Measurements from ENCODE around the gene NOL7.

Gene NOL7

DNA sequence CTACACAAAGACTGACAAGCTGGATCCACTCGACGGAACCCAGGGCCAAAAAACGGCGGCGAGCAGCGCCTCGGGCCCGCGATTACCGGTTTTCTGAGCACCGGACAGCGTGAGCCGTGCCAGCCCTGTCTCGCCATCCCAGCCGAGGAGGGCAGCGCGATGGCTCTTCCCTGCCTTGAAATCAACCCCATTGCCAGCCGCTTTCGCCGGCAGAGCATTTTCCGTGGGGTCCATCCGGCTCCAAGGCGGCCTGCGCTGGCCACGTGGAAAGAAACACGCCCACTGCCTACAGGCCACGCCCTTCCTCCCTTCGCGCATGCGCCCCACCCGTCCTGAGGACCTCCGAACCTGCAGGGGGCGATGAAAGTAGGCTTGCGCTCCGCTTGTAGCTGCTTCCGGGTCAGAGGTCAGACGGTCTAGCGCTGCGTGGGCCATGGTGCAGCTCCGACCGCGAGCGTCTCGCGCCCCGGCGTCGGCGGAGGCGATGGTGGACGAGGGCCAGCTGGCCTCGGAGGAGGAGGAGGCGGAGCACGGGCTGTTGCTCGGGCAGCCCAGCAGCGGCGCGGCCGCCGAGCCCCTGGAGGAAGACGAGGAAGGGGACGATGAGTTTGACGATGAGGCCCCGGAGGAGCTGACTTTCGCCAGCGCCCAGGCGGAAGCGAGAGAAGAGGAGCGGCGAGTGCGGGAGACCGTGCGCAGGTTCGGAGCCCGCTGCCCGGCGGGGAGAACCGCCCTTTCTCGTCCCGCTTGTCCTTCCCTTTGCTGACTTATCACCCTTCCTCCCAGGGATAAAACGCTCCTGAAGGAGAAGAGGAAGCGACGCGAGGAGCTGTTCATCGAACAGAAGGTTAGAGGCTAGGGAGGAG is at the start of gene NOL7:
Gene NOL7 (plus strand): TSS at position 410 of the 866 bp plus-strand sequence. CDS start 24 bp downstream, at position 434.
- DNase-seq: peak; percentile 95

DNA sequence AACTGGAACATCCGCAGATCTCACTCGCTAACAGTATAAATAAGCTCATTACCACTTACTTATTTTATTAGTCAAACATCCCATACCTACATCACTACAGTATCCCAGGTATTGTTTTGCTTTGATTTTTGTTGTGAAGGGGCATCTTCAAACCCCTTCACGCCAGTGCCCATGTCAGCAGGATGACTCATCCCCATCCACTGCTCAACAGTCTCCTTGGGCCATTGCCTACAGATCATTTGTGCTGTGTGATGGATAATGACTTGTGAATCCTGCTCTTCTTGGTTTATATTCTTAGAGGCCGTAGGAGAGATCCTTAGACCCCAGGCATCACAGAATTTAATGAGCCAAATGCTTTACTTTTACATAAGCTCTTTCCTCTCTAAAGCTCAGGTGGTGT is 49.2 kb upstream of the NOL7 start:
- DNase-seq: no peak

DNA sequence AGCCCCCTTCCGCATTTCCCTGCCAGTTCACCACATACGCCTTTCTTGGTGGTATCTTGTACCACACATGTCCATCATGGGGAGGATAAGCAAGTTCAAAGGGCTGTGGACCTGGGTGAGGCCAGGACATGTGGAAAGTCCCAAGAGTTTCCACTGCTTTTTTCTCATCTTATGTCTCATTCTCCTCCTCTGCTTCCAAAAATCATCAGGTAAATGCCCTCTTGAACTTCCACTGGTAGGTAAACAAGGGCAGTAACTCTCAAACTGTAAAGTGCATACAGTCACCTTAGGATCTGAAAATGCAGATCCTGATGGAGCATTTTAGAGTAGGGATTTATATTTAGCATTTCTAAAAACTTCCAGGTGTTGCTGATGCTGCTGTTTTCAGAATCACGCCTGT is 48.6 kb upstream of the NOL7 start:
- no peak for DNase-seq

DNA sequence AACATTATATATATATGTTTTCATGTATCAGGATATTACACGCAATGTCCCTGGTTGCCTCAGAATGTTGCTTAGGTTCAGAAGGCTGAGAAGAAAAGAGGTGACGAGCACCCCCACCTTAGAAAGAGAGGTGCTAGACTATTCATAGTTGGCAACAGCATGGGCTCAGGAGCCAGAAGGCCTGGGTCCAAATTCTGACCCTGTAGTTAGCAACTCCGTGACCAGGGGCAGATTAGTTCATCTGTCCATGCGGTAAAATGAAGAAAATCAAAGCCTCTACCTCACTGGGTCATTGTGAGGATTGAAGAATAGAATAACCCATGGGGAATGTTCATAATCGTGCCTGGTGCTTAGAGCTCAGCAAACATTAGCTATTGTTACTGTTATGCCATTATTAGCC is 46.2 kb upstream of the NOL7 start:
- DNase-seq: no peak

DNA sequence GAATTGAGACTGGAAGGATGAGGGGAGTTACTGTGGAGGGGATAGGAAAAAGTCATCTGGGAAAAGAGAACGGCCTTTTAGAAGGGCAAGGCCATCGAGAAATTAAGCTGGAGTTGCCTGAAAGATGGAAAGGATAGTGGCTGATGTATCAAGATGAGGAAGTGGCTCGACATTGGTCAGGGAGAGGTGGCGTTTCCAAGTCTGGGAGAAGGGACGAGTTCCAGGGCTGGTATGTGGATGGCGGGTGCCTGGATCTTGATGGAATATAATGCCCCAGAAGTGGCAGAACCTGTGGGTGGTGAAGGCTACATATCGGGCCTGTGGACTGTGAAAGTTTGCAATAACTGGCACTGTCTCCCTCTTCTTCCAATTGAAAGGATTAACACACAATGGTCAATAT is 42.9 kb upstream of the NOL7 start:
- no peak for DNase-seq

DNA sequence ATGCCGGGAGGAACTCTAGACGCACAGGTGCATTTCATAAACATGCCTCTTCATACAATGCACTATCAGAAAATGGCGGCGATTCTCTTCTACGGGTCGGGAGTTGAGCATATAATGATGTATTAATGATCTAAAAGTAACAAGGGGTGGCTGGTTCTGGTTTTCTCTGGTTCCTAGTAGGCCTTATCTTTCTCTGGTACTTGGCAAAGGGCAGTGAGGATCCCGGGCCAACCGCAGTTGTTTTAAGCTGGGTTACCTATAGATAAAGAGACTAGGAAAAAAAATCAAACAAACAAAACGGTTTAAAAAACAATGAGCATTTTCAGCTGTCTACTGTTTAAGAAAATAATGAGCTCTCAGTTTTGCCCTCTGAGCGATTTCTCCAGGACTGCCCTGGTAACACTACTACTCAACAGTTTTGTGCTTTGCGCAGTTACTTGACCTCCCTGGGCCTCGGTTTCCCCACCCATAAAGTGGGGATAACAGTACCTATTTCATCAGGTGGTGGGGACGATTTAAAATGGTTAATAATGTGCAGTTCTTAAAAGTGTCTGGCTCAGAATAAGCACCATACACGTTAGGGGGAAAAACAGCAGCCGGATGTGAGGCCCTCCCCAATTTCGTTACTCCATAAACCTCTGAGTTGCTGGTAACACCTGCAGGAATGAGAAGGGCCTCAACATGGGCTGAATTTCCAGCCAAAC is 42.0 kb upstream of the NOL7 start:
- no peak for DNase-seq

DNA sequence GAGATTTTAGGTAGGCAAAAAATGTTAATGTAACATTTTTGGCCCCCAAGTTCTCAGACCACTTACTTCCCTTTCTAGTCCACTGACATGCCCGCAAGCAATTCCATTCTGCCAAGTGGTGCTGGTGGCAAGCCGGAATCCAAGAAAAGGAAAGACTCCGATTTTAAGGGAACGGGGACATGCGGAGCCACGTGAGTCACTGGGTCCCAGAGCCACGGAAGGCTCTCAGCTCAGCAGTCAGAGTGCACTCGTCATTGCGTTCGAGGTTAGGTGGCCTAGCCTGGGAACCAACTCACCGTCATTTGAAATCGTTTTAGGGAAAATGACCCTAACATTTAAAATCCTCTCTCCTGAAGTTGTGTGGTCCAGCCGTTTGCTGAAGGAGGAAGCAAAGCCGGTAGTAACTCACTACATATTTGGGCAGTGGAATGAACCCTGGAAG is 41.4 kb upstream of the NOL7 start:
- DNase-seq: no peak

DNA sequence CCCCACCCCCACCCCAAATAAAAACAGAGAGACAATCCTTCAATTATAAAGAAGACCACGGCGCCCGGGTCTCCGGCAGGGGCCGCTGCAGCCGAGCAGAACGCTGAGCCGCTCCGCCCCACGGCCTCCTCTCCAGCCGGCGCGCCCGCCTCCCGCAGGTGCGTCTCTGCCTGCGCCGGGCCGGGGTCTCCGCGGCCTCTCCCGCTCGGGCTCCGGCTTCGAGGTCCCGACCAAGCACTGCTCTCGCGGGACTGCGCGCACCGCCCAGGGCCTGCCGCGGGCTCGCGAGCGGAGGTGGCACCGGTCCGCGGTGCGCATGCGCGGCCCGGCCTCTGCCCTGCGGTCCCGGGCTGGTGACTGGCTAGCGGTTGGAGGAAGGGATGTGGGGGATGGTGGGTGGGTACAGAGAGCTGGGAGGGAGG is 41.0 kb upstream of the NOL7 start:
- DNase-seq: peak; percentile 84

DNA sequence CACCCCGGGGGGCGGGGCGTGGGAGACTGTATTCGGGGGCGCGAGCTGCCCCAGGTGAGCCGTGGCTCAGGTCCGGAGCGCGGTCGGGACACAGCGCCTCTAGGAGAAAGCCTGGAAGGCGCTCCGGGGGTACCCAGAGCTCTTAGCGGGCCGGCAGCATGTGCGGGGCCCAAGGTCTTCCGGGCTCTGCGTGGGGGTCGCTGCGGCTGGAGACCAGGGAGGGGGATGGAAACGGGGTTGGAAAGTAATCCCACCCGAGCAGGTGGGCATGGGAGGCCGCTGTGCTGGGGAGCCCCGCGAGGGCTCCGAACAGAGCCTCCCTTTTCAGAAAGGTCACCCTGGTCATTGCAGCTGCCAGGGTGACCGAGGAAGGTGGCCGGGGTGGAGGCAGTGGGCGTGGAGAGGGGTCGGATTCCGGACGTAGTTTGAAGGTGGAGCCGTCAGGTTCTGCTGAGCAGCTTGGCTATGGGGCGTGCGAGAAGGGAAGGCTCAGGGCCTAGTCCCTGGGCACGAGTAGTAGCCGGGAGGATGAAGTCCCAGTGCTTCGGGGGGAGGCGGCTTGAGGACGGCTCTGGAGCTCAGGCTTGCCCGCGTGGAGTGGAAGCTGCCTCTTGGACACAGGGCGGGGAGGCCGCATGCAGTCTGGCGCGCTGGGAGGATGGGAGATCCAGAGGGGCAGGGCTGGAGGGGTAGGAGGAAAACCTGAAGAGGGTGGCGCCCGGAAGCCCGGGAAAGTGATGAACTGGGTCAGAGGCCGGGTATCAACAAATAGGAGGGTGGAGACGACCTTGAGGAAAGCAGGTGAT is 40.4 kb upstream of the NOL7 start, which contains the start of gene SIRT5:
Gene SIRT5 (plus strand): TSS at position 31 of the 806 bp plus-strand sequence. CDS start 9,510 bp downstream, outside the sequence.
- peak; percentile 58 for DNase-seq

DNA sequence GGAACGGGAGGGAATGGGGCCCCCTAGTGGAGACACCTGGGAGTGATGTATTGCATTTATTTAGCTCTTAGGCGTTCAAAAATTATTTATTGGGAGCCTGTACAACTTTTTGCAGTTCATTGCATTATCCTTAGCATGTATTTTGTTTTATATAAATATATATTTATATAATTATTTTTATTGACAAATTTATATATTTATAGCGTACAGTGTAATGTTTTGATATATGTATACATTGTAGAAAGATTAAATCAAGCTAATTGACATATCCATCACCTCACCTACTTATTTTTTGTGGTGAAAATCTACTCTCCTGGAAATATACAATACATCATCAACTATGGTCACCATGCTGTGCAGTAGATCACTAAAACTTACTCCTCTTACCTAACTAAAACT is 39.8 kb upstream of the NOL7 start:
- no peak for DNase-seq

DNA sequence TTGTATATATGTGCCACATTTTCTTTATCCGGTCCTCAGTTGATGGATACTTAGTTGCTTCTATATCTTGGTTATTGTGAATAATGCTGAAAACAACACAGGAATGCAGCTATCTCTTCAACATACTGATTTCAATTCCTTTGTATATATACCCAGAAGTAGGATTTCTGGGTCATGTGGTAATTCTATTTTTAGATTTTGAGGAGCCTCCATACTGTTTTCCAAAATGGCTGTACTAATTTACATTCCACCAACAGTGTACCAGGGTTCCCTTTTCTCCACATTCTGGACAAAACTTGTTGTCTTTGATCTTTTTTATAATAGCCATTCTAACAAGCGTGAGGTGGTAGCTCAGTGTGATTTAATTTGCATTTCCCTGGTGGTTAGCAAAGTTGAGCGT is 39.1 kb upstream of the NOL7 start:
- DNase-seq: no peak

DNA sequence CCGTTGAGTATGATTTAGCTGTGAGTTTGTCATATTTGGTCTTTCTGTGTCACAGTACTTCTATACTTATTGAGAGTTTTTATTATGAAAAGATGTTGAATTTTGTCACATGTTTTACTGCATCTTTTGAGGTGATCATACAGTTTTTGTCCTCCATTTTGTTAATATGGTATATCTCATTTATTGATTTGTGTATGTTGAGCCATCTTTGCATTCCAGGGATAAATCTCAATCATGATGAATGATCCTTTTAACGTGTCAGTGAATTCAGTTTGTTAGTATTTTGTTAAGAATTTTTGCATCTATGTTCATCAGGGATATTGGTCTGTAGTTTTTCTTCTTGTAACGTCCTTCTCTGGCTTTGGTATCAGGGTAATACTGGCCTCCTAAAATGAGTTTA is 37.2 kb upstream of the NOL7 start:
- no peak for DNase-seq

DNA sequence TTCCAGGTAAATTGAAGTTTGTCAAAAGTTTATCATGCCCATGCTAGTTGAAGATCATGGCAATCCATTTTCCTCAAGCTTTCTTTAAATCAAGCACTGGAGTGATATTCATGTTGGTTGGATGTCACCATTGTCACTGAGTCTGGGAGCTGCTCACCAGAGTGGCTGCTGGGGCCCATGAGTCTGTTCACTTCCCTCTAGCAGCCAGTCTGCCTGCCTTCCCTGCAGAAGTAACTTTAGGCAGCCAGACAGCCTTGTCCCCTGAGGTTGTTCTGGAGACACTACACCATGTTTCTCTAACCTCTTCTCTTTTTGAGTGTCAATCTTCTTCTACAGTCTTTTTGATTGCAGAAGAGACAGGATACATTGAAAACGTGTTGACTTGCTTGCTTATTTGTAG is 35.2 kb upstream of the NOL7 start:
- no peak for DNase-seq

DNA sequence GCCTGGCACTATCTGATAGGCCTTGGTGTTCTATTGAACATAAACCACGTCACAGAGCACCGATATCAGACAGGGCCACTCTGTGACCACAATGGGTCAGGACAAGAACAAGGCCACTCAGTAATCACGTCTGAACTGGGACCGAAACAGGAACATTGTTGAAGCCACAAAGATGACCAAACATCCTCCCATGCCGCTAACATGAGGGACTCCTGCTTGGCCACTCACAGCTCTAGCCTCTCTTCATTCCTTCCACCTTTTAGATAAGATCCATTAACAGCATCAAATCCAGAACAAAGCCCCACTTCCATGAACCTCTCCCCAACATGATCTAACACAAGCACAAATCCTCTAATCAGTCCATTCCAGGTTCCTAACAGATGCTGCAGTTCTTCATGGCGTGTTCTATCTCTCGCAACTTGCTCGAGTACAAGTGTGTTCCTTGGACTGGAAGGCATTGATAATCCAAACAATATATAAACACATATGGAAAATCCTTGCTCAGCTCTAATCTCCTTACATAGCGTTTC is 33.4 kb upstream of the NOL7 start:
- no peak for DNase-seq

DNA sequence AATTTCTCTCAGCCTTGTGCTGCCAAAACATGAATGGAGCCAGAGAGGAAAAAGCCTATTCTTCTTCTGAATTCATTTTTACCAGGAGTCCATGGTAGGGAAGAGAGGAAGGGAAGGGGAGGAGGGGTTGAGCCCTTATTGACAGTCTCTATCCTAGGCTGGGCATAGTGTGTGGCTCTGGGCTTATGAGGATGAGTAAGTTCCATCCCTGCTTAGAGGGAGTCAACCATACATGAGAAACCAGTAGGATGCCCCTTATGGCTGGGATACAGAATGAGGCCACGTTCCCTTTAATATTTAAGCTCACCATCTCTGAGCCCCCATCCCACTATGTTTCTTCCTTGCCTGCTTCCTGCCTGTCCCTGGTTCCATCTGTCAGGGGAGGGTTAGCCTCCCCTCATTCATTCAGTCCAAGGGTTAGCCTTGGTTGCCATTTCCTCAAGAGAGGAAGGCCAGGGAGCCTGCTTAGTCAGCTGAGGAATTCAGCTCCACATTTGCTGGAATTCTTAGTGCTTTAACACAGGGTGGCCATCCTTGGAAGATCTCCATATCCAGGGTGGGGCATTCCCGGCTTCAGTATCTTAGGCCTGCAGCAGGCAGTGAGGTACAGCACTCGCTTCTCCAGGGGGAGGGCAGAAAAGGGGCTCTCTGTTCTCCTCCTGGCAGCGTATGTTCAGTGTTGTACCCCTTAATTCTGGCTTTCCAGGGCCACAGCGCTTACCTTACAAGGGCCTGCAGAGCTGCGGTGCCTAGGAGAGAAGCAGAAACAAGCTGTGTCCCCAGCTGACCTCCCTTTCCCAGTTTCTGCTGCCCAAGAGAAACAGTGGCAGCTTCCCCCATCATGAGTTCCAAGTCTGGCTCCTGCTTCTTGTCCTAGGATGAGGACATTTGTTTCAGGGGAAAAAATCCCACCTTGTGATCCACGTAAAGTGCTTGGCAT is 28.3 kb upstream of the NOL7 start:
- no peak for DNase-seq

DNA sequence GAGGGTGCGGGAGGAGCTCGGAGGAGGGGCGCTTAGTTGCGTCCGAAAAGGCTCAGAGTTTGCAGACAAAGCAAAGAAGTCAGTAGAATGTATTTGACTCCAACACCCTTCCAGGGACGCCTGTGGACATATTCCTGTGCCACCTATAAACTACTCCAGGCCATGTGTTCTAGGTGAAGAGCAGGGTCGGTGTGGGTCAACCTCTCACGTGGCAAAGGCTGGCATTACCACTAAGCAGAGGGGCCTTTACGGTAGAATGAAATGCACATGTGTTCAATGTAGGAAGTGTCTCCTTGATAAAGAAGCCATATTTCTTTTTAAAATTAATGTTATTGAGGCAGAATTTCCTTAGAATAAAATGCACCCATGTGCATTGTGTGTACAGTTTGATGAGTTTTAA is 25.3 kb upstream of the NOL7 start:
- DNase-seq: no peak

DNA sequence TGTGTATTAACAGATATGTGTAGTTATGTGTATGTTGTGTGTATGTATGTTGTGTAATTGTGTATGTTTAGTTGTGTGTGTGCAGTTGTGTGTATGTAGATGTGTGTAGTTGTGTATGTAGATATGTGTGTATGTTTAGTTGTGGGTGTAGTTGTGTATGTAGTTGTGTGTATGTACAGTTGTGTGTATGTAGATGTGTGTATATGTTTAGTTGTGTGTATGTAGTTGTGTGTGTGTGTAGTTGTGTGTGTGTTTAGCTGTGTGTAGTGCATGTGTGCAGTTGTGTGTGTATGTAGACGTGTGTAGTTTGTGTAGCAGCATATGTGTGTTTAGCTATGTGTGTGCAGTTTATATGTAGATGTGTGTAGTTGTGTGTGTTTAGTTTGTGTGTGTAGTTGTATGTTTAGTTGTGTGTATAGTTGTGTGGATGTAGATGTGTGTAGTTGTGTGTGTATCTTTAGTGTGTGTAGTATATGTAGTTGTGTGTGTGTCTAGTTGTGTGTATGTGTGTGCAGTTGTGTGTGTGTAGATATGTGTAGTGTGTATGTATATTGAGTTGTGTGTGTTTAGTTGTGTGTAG is 24.5 kb upstream of the NOL7 start:
- no peak for DNase-seq

DNA sequence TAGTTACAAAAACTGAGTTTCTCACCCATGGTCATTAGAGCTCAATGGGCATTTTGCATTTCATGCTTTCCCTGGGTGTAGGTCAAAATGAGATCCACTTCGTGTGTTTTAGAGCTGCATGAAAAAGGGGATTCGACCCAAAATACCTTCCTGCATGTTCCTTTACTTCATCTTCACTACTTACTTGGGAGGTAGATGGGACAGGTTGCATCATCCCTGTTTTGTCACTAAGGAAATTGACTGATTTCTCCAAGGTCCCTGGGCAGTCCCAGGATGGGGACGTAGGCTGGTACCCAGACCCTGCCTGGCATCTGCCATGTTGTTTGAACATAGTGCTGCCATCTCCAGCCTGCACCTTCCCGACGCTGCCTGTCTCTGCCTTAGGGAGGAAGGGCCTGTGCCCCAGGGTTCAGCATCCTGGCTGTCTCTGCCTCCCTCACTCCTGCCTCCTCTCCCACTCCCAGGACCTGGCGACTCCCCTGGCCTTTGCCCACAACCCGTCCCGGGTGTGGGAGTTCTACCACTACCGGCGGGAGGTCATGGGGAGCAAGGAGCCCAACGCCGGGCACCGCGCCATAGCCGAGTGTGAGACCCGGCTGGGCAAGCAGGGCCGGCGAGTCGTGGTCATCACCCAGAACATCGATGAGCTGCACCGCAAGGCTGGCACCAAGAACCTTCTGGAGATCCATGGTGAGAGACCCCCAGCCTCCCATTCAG is 23.8 kb upstream of the NOL7 start:
- no peak for DNase-seq

DNA sequence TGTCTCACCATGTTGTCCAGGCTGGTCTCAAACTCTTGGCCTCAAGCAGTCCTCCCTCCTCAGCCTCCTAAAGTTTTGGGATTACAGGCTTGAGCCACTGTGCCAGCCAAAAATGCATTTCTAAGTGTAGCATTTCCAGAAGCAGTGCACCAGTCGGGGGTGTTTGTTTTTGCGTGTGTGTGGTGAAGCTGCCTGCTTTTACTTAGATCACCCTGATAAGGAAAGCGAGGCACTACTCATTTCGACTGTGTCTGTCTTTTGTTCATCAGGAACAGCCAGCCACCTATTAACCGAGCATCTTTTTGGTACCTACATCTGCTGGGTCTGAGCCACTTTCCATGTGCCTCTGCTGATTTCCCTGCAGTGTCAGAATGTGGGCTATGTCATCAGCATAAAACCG is 22.0 kb upstream of the NOL7 start:
- no peak for DNase-seq

DNA sequence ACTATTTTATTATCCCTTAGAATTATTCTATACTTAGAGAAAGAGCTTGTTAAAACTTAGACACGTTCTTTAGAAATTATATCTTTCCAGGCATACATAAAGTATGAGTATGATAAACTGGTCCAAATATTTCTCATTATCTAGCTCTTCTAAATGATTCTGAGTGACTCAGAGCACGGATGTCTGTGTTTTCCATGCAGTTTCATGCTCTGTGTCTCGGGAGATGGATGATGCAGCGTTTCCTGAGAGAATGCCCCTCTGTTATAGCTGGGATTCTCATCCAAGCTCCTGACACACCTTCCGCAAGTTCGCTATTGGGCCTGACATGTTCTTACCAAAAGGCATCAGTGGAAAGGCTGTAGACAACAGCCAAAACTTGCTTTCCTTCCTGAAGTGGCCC is 21.4 kb upstream of the NOL7 start:
- DNase-seq: no peak

DNA sequence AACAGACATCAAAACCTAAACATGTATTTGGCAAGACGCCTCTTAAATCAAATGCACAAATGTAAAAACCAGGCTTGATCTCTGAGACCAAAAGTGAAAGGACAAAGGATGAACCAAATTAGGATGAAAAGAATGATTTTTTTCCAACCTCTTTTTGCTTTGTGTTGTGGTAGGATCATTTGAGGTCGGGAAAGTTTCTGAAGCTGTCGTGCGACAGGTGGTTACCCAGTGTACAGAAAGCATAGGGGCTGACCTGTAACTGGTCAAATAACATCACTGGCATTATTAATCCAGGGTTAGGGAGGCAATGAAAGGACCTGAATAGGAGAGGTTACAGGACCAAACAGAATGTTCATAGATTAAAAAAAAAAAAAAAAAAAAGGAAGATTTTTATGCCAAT is 18.1 kb upstream of the NOL7 start:
- no peak for DNase-seq

Data from GOT3 (cell line).